ENCODE results near the gene PPP1R12C. TPM values are rescaled to one million over a fixed set of nuclear protein-coding genes. Genes with fewer than 3 reads are reported as not detected.

Gene PPP1R12C
- total and polyA plus RNA-seq, 2 experiments from 2014 or later, result 16.4 to 66.9 TPM

DNA sequence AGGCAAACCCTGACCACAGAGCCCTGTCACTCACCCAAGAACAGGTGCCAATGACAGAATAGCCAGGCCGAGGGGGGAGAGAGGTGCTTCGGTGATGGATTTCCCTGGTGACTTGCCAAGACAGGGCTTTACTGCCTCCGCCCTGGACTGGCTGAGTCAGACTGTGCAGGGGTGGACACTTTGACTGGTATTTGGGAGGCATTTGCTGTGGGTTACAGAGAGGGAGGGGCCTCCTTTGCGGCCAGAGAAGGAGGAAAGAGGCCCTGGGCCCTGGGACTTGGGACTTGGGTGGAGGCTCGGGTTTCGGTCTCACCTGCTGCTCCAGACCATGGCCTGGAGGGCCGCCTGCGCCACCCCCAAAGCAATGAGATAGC, 46.3 kb downstream of the PPP1R12C start:
- H3K27me3 ChIP-seq (replicated peaks; ENCODE audit: insufficient read depth), result peaks cover 11% of the 10 kb centered on the region
- H3F3A ChIP-seq (ENCODE audit: insufficient read depth), result no peaks in the 10 kb centered on the region
- no peak overlapping the region for H3K9ac ChIP-seq
- no peak overlapping the region for H2AFZ ChIP-seq
- no peak overlapping the region for H3K4me3 ChIP-seq
- H4K20me1 ChIP-seq (ENCODE audit: insufficient read depth), result no peaks in the 10 kb centered on the region
- no peak overlapping the region for H3K27ac ChIP-seq
- no peaks in the 10 kb centered on the region for H3K36me3 ChIP-seq (ENCODE audit: low read depth)
- in situ Hi-C loops (cut with MboI), result no loop called here
- WGBS, 2 experiments (ENCODE audit: low coverage in 1 of 2, low lambda C conversion rate in 2 of 2, missing lambda C conversion rate in 2 of 2), result 23 to 27% methylated on average over 8 of the region's 8 CpGs
- 0 out of 2 replicates have a peak, but pooled peaks cover 5% of the 10 kb centered on the region for H3K4me1 ChIP-seq (ENCODE audit: insufficient read depth)
- no peaks in the 10 kb centered on the region for H3K9me2 ChIP-seq (ENCODE audit: insufficient read depth)
- no peaks in the 10 kb centered on the region for H3K79me2 ChIP-seq (ENCODE audit: insufficient read depth)
- H3K9me3 ChIP-seq (ENCODE audit: low read depth), result no peaks in the 10 kb centered on the region
- peak; percentile 72 for DNase-seq
- no peak for TF ChIP-seq EZH2phosphoT487 (IDR thresholded peaks at IDR 0.05; ENCODE audit: insufficient read depth, low read depth)
- no peak for TF ChIP-seq EZH2 (IDR thresholded peaks at IDR 0.05; ENCODE audit: insufficient read depth, poor library complexity, severe bottlenecking)
- H3K4me2 ChIP-seq (ENCODE audit: unreplicated experiment), result no peak overlapping the region

GRCh38 chr19:55070466-55071128, 46.8 kb downstream of the PPP1R12C start:
- Histone ChIP-seq H4K20me1 (ENCODE audit: insufficient read depth) (no peaks in the 10 kb centered on the region), H3K36me3 (ENCODE audit: low read depth) (no peaks in the 10 kb centered on the region), H3F3A (ENCODE audit: insufficient read depth) (no peaks in the 10 kb centered on the region), H3K4me3 (no peak overlapping the region), H3K4me1 (ENCODE audit: insufficient read depth) (0 out of 2 replicates have a peak, but pooled peaks cover 5% of the 10 kb centered on the region), H3K9ac (no peak overlapping the region), H3K27me3 (replicated peaks; ENCODE audit: insufficient read depth) (peaks cover 11% of the 10 kb centered on the region), H3K27ac (no peak overlapping the region), H3K9me2 (ENCODE audit: insufficient read depth) (no peaks in the 10 kb centered on the region), H2AFZ (no peak overlapping the region), H3K4me2 (ENCODE audit: unreplicated experiment) (no peak overlapping the region), H3K9me3 (ENCODE audit: low read depth) (no peaks in the 10 kb centered on the region), H3K79me2 (ENCODE audit: insufficient read depth) (no peaks in the 10 kb centered on the region)
- 69 to 79% methylated on average over 9 to 10 of the region's 10 CpGs for WGBS, 2 experiments (ENCODE audit: low coverage in 1 of 2, low lambda C conversion rate in 2 of 2, missing lambda C conversion rate in 2 of 2)
- TF ChIP-seq EZH2 (IDR thresholded peaks at IDR 0.05; ENCODE audit: insufficient read depth, poor library complexity, severe bottlenecking) (no peak), EZH2phosphoT487 (IDR thresholded peaks at IDR 0.05; ENCODE audit: insufficient read depth, low read depth) (no peak)
- in situ Hi-C loops (cut with MboI), result no loop called here
- DNase-seq, result no peak

DNA sequence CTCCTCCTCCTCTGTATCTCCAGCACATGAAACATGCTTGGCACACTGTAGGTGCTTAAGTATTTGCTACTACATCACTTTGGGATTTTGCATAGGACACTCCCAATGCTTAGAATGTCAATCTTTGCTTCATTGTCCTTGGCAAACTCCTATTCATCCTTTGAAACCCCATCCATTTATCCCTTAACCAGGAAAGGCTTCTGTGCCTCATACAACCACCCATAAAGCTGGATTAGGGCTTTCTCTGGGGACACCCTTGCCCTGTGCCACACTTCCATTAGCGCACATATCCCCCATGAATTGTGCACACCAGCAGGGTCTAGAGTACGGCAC, 47.6 kb downstream of the PPP1R12C start:
- H3K27me3 ChIP-seq (replicated peaks; ENCODE audit: insufficient read depth), result peaks cover 11% of the 10 kb centered on the region
- no peaks in the 10 kb centered on the region for H3K9me3 ChIP-seq (ENCODE audit: low read depth)
- H3F3A ChIP-seq (ENCODE audit: insufficient read depth), result no peaks in the 10 kb centered on the region
- no peak overlapping the region for H3K4me2 ChIP-seq (ENCODE audit: unreplicated experiment)
- H3K36me3 ChIP-seq (ENCODE audit: low read depth), result no peaks in the 10 kb centered on the region
- H4K20me1 ChIP-seq (ENCODE audit: insufficient read depth), result no peaks in the 10 kb centered on the region
- H3K9me2 ChIP-seq (ENCODE audit: insufficient read depth), result no peaks in the 10 kb centered on the region
- no peak overlapping the region for H3K4me3 ChIP-seq
- H3K4me1 ChIP-seq (ENCODE audit: insufficient read depth), result 0 out of 2 replicates have a peak, but pooled peaks cover 5% of the 10 kb centered on the region
- H3K79me2 ChIP-seq (ENCODE audit: insufficient read depth), result no peaks in the 10 kb centered on the region
- WGBS, 2 experiments (ENCODE audit: low coverage in 1 of 2, low lambda C conversion rate in 2 of 2, missing lambda C conversion rate in 2 of 2), result 65 to 70% methylated on average over 2 of the region's 2 CpGs
- TF ChIP-seq EZH2 (IDR thresholded peaks at IDR 0.05; ENCODE audit: insufficient read depth, poor library complexity, severe bottlenecking), result no peak
- H2AFZ ChIP-seq, result no peak overlapping the region
- in situ Hi-C loops (cut with MboI), result no loop called here
- H3K27ac ChIP-seq, result no peak overlapping the region
- H3K9ac ChIP-seq, result no peak overlapping the region
- DNase-seq, result no peak

DNA sequence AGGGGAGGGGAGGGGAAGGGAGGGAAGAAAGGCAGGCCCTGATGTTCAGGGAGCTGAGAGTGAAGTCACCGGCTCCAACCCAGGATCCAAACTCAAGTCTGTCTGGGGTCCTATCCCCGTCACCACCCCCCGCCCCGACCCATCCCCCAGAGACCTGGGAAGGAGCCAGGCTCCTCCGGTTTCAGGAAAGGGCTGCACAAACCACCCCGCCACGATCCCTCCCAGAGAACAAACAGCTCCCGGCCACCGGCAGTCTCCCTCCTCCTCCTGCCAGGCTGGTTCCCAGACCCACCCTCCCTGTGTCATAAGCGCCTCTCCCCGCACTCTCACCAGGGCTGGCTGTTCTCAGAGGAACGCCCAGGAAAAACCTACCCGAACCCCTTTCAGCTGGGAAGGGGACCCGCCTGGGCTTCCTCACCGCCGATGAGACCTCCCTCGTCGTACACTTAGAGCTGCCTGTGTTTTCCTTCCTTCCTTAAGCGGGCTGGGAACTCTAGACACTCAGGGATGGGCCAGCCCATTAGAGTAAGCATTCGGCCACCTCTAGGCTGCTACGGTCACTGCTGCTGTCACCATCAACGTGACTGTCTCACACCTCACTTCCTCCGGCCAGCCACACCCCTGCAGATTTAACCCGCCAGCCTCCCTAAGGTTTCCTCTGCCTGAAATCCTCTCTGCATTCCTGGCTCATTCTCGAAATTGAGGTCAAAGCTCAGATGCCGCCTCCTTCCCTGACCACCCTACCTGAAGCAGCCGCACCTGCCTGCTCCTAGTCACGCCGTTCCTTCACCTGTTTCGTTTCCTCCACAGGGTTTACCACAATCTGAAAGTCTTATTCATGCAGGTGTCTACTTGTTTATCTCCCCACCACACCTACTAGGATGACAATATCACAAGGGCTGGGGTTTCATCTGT, 48.2 kb downstream of the PPP1R12C start:
- H3F3A ChIP-seq (ENCODE audit: insufficient read depth), result no peaks in the 10 kb centered on the region
- H2AFZ ChIP-seq, result peak overlapping the region; percentile 48; the same call in 1 of the 2 replicates
- peak overlapping the region; percentile 53 for H3K4me3 ChIP-seq
- in situ Hi-C loops (cut with MboI), result no loop called here
- no peak overlapping the region for H3K27ac ChIP-seq
- H3K4me1 ChIP-seq (ENCODE audit: insufficient read depth), result 0 out of 2 replicates have a peak, but pooled peaks cover 5% of the 10 kb centered on the region
- WGBS, 2 experiments (ENCODE audit: low coverage in 1 of 2, low lambda C conversion rate in 2 of 2, missing lambda C conversion rate in 2 of 2), result 6 to 10% methylated on average over 22 to 30 of the region's 30 CpGs
- no peaks in the 10 kb centered on the region for H3K79me2 ChIP-seq (ENCODE audit: insufficient read depth)
- no peaks in the 10 kb centered on the region for H4K20me1 ChIP-seq (ENCODE audit: insufficient read depth)
- peak; percentile 65 for DNase-seq
- H3K9me2 ChIP-seq (ENCODE audit: insufficient read depth), result no peaks in the 10 kb centered on the region
- peak overlapping the region; percentile 71 for H3K4me2 ChIP-seq (ENCODE audit: unreplicated experiment)
- 0 out of 2 replicates have a peak overlapping the region, but pooled peaks have one; percentile 38 for H3K9ac ChIP-seq
- no peaks in the 10 kb centered on the region for H3K36me3 ChIP-seq (ENCODE audit: low read depth)
- no peaks in the 10 kb centered on the region for H3K9me3 ChIP-seq (ENCODE audit: low read depth)
- peaks cover 11% of the 10 kb centered on the region for H3K27me3 ChIP-seq (replicated peaks; ENCODE audit: insufficient read depth)
- no peak for TF ChIP-seq EZH2 (IDR thresholded peaks at IDR 0.05; ENCODE audit: insufficient read depth, poor library complexity, severe bottlenecking)
- TF ChIP-seq EZH2phosphoT487 (IDR thresholded peaks at IDR 0.05; ENCODE audit: insufficient read depth, low read depth), result no peak

Data from GM23248 (cell line).